ENCODE results near the gene PBRM1.

The PBRM1 gene

GRCh38 chr3:52723935-52724334 is 38.2 kb upstream of the PBRM1 start:
- no peak for TF ChIP-seq CTCF (IDR thresholded peaks at IDR 0.05; ENCODE audit: insufficient read depth, low read length, poor library complexity, severe bottlenecking)
- H3K27me3 ChIP-seq (replicated peaks; ENCODE audit: control insufficient read depth, insufficient read depth, low read length), result no peaks in the 10 kb centered on the region
- no peak overlapping the region for H3K4me3 ChIP-seq (replicated peaks; ENCODE audit: low read depth, low read length)
- H3K36me3 ChIP-seq (ENCODE audit: control insufficient read depth, insufficient read depth, low read length), result no peaks in the 10 kb centered on the region
- no peak for DNase-seq (ENCODE audit: extremely low read depth, insufficient read length)

GRCh38 chr3:52722491-52722890 is 36.8 kb upstream of the PBRM1 start:
- TF ChIP-seq CTCF (IDR thresholded peaks at IDR 0.05; ENCODE audit: insufficient read depth, low read length, poor library complexity, severe bottlenecking), result no peak
- H3K27me3 ChIP-seq (replicated peaks; ENCODE audit: control insufficient read depth, insufficient read depth, low read length), result no peaks in the 10 kb centered on the region
- no peaks in the 10 kb centered on the region for H3K36me3 ChIP-seq (ENCODE audit: control insufficient read depth, insufficient read depth, low read length)
- no peak overlapping the region for H3K4me3 ChIP-seq (replicated peaks; ENCODE audit: low read depth, low read length)
- DNase-seq (ENCODE audit: extremely low read depth, insufficient read length), result peak; percentile 30

GRCh38 chr3:52721730-52722008 is 36.0 kb upstream of the PBRM1 start:
- no peaks in the 10 kb centered on the region for H3K27me3 ChIP-seq (replicated peaks; ENCODE audit: control insufficient read depth, insufficient read depth, low read length)
- no peak for DNase-seq (ENCODE audit: extremely low read depth, insufficient read length)
- TF ChIP-seq CTCF (IDR thresholded peaks at IDR 0.05; ENCODE audit: insufficient read depth, low read length, poor library complexity, severe bottlenecking), result no peak

GRCh38 chr3:52721002-52721729 is 35.5 kb upstream of the PBRM1 start:
- Histone ChIP-seq H3K36me3 (ENCODE audit: control insufficient read depth, insufficient read depth, low read length) (no peaks in the 10 kb centered on the region), H3K27me3 (replicated peaks; ENCODE audit: control insufficient read depth, insufficient read depth, low read length) (no peaks in the 10 kb centered on the region), H3K4me3 (replicated peaks; ENCODE audit: low read depth, low read length) (no peak overlapping the region)
- no peak for TF ChIP-seq CTCF (IDR thresholded peaks at IDR 0.05; ENCODE audit: insufficient read depth, low read length, poor library complexity, severe bottlenecking)
- peak; percentile 67 for DNase-seq (ENCODE audit: extremely low read depth, insufficient read length)

More at GRCh38 chr3:52721730-52722008, 36.0 kb upstream of the PBRM1 start:
- H3K36me3 ChIP-seq (ENCODE audit: control insufficient read depth, insufficient read depth, low read length), result no peaks in the 10 kb centered on the region
- no peak overlapping the region for H3K4me3 ChIP-seq (replicated peaks; ENCODE audit: low read depth, low read length)

GRCh38 chr3:52719618-52720017 is 33.9 kb upstream of the PBRM1 start:
- Histone ChIP-seq H3K4me3 (replicated peaks; ENCODE audit: low read depth, low read length) (no peak overlapping the region), H3K27me3 (replicated peaks; ENCODE audit: control insufficient read depth, insufficient read depth, low read length) (no peaks in the 10 kb centered on the region), H3K36me3 (ENCODE audit: control insufficient read depth, insufficient read depth, low read length) (no peaks in the 10 kb centered on the region)
- DNase-seq (ENCODE audit: extremely low read depth, insufficient read length), result no peak
- TF ChIP-seq CTCF (IDR thresholded peaks at IDR 0.05; ENCODE audit: insufficient read depth, low read length, poor library complexity, severe bottlenecking), result no peak
